K562 treated with DMSO at 1 percent for 12 hours (cell line): Measurements from ENCODE around the gene GMPS. TPM values are rescaled to one million over a fixed set of nuclear protein-coding genes. Genes with fewer than 3 reads are reported as not detected.

Experiments
- total RNA-seq: library from RNA; unstranded; fragments of 300-600 nt; gene quantifications from 2 replicates; pipeline ENCODE4 v1.2.3, GENCODE V29; 2022; ENCODE audit not compliant: insufficient read depth

The GMPS gene
- total RNA-seq: 60.2 and 98.5 TPM in 2 replicates

GRCh38 chr3:155870133-155870944, at the start of gene GMPS:
GMPS (plus strand) TSS chr3:155870650; CDS start chr3:155870871, 221 bp downstream.

GRCh38 chr3:155854141-155854940, 16.1 kb upstream of the GMPS start, which contains the start of gene SLC33A1:
SLC33A1 (minus strand) TSS chr3:155854427; CDS start chr3:155853997, 430 bp downstream.

Other genes starting within 250 kb of the GMPS start
- gene PLCH1, start 125.6 kb upstream of the GMPS start, total RNA-seq: 0.36 TPM in 1 of 2 replicates, not detected in the other
- gene C3orf33, start 64.4 kb upstream of the GMPS start, total RNA-seq: 2.2 and 4.6 TPM in 2 replicates
- 11.7 and 37.1 TPM in 2 replicates for gene SLC33A1, start 16.2 kb upstream of the GMPS start, total RNA-seq
- gene KCNAB1, start 249.9 kb downstream of the GMPS start, total RNA-seq: 0.21 TPM in 1 of 2 replicates, not detected in the other